ENCODE measurements around the gene LZTFL1.
"Not testable (repeated sequence)": the region's sequence is repeated elsewhere in the genome, so short reads cannot be mapped to it uniquely, and the experiment has no call there.

The LZTFL1 gene

GRCh38 chr3:45873036-45873435 is 31.1 kb upstream of the LZTFL1 start:
- no peak overlapping the region for H3K4me3 ChIP-seq (ENCODE audit: low read length)
- no peak for TF ChIP-seq ZNF274 (IDR thresholded peaks at IDR 0.05; ENCODE audit: low read depth, low read length)

- no peak overlapping the region for H3K4me3 ChIP-seq (ENCODE audit: low read length)
- TF ChIP-seq ZNF274 (IDR thresholded peaks at IDR 0.05; ENCODE audit: low read depth, low read length), result no peak
These were observed 30.6 kb upstream of the LZTFL1 start for GRCh38 chr3:45872569-45872968.

GRCh38 chr3:45871780-45872179 is 29.9 kb upstream of the LZTFL1 start:
- no peak overlapping the region for H3K4me3 ChIP-seq (ENCODE audit: low read length)
- TF ChIP-seq ZNF274 (IDR thresholded peaks at IDR 0.05; ENCODE audit: low read depth, low read length), result no peak

GRCh38 chr3:45870099-45870498 is 28.2 kb upstream of the LZTFL1 start:
- no peak overlapping the region for H3K4me3 ChIP-seq (ENCODE audit: low read length)
- TF ChIP-seq ZNF274 (IDR thresholded peaks at IDR 0.05; ENCODE audit: low read depth, low read length), result no peak

- TF ChIP-seq ZNF274 (IDR thresholded peaks at IDR 0.05; ENCODE audit: low read depth, low read length), result no peak
- H3K4me3 ChIP-seq (ENCODE audit: low read length), result no peak overlapping the region
These were observed 27.7 kb upstream of the LZTFL1 start for GRCh38 chr3:45869638-45870037.

- no peak overlapping the region for H3K4me3 ChIP-seq (ENCODE audit: low read length)
- no peak for TF ChIP-seq ZNF274 (IDR thresholded peaks at IDR 0.05; ENCODE audit: low read depth, low read length)
These were observed 26.7 kb upstream of the LZTFL1 start for GRCh38 chr3:45868650-45869049.

- H3K4me3 ChIP-seq (ENCODE audit: low read length), result no peak overlapping the region
- no peak for TF ChIP-seq ZNF274 (IDR thresholded peaks at IDR 0.05; ENCODE audit: low read depth, low read length)
These were observed 26.3 kb upstream of the LZTFL1 start for GRCh38 chr3:45868213-45868612.

GRCh38 chr3:45865563-45865962 is 23.6 kb upstream of the LZTFL1 start:
- no peak for TF ChIP-seq ZNF274 (IDR thresholded peaks at IDR 0.05; ENCODE audit: low read depth, low read length)
- no peak overlapping the region for H3K4me3 ChIP-seq (ENCODE audit: low read length)

GRCh38 chr3:45864760-45865519 is 23.0 kb upstream of the LZTFL1 start:
- TF ChIP-seq ZNF274 (IDR thresholded peaks at IDR 0.05; ENCODE audit: low read depth, low read length), result no peak
- no peak overlapping the region for H3K4me3 ChIP-seq (ENCODE audit: low read length)

GRCh38 chr3:45861043-45861719 is 19.3 kb upstream of the LZTFL1 start:
- no peak overlapping the region for H3K4me3 ChIP-seq (ENCODE audit: low read length)
- no peak for TF ChIP-seq ZNF274 (IDR thresholded peaks at IDR 0.05; ENCODE audit: low read depth, low read length)

GRCh38 chr3:45860481-45860880 is 18.6 kb upstream of the LZTFL1 start:
- TF ChIP-seq ZNF274 (IDR thresholded peaks at IDR 0.05; ENCODE audit: low read depth, low read length), result no peak
- H3K4me3 ChIP-seq (ENCODE audit: low read length), result no peak overlapping the region

- no peak overlapping the region for H3K4me3 ChIP-seq (ENCODE audit: low read length)
These were observed 17.1 kb upstream of the LZTFL1 start for GRCh38 chr3:45858809-45859543.

GRCh38 chr3:45857024-45857423 is 15.1 kb upstream of the LZTFL1 start:
- H3K4me3 ChIP-seq (ENCODE audit: low read length), result not testable (repeated sequence)

More at GRCh38 chr3:45858809-45859543, 17.1 kb upstream of the LZTFL1 start:
- no peak for TF ChIP-seq ZNF274 (IDR thresholded peaks at IDR 0.05; ENCODE audit: low read depth, low read length)

GRCh38 chr3:45856323-45856722 is 14.4 kb upstream of the LZTFL1 start:
- not testable (repeated sequence) for H3K4me3 ChIP-seq (ENCODE audit: low read length)

- no peak overlapping the region for H3K4me3 ChIP-seq (ENCODE audit: low read length)
- no peak for TF ChIP-seq ZNF274 (IDR thresholded peaks at IDR 0.05; ENCODE audit: low read depth, low read length)
These were observed 10.9 kb upstream of the LZTFL1 start for GRCh38 chr3:45852828-45853227.
